ENCODE measurements around the gene FRAS1.

Gene FRAS1

GRCh38 chr4:78568640-78569305 is 511.6 kb downstream of the FRAS1 start:
- no peak for DNase-seq (ENCODE audit: low read depth in 1 of 2, low spot score in 1 of 2)

GRCh38 chr4:78569306-78569821 is 512.2 kb downstream of the FRAS1 start:
- DNase-seq (ENCODE audit: low read depth in 1 of 2, low spot score in 1 of 2), result no peak

- no peak for DNase-seq (ENCODE audit: low read depth in 1 of 2, low spot score in 1 of 2)
Measured at GRCh38 chr4:78570117-78570516, 513.0 kb downstream of the FRAS1 start.

- DNase-seq (ENCODE audit: low read depth in 1 of 2, low spot score in 1 of 2), result no peak
Measured at GRCh38 chr4:78571804-78572203, 514.7 kb downstream of the FRAS1 start.

- no peak for DNase-seq (ENCODE audit: low read depth in 1 of 2, low spot score in 1 of 2)
Measured at GRCh38 chr4:78578674-78579425, 521.7 kb downstream of the FRAS1 start.

- DNase-seq (ENCODE audit: low read depth in 1 of 2, low spot score in 1 of 2), result no peak
Measured at GRCh38 chr4:78581618-78582017, 524.5 kb downstream of the FRAS1 start.

- DNase-seq (ENCODE audit: low read depth in 1 of 2, low spot score in 1 of 2), result no peak
Measured at GRCh38 chr4:78584863-78585547, 527.9 kb downstream of the FRAS1 start.

GRCh38 chr4:78585633-78586032 is 528.5 kb downstream of the FRAS1 start:
- DNase-seq (ENCODE audit: low read depth in 1 of 2, low spot score in 1 of 2), result no peak

GRCh38 chr4:78588894-78589545 is 531.9 kb downstream of the FRAS1 start:
- DNase-seq (ENCODE audit: low read depth in 1 of 2, low spot score in 1 of 2), result no peak

GRCh38 chr4:78591404-78591803 is 534.3 kb downstream of the FRAS1 start:
- no peak for DNase-seq (ENCODE audit: low read depth in 1 of 2, low spot score in 1 of 2)

GRCh38 chr4:78592088-78592783 is 535.1 kb downstream of the FRAS1 start:
- DNase-seq (ENCODE audit: low read depth in 1 of 2, low spot score in 1 of 2), result no peak
